Measurements from ENCODE around the gene TBC1D17.

- TF ChIP-seq EZH2 (IDR thresholded peaks at IDR 0.05; ENCODE audit: insufficient read depth, poor library complexity, severe bottlenecking) (no peak), EZH2phosphoT487 (IDR thresholded peaks at IDR 0.05; ENCODE audit: insufficient read depth, low read depth) (no peak)
Observed at GRCh38 chr19:49895566-49896297, 18.2 kb downstream of the TBC1D17 start.

Measured in GM23248 (cell line).